Activated CD8-positive, alpha-beta memory T cell treated with anti-CD3 and anti-CD28 coated beads, Interleukin-2, amount 50 U/mL, for 1 hour (primary cell): ENCODE measurements around the gene VPS13D.
A peak's percentile ranks its signal among the peaks of the same experiment; 100 is the strongest.
"Not testable (repeated sequence)": the region's sequence is repeated elsewhere in the genome, so short reads cannot be mapped to it uniquely, and the experiment has no call there.

Experiments
- DNase-seq: peaks from one replicate; pipeline ENCODE4 v3.0.0-alpha.2; 2020; ENCODE audit errors: extremely low read depth

VPS13D gene

GRCh38 chr1:12468323-12468722 is 238.5 kb downstream of the VPS13D start:
- DNase-seq = no peak

- no peak for DNase-seq
These were observed 239.7 kb downstream of the VPS13D start for GRCh38 chr1:12469493-12469892.

- DNase-seq = no peak
These were observed 240.2 kb downstream of the VPS13D start for GRCh38 chr1:12469990-12470389.

GRCh38 chr1:12470916-12471315 is 241.1 kb downstream of the VPS13D start:
- DNase-seq = not testable (repeated sequence)

GRCh38 chr1:12472156-12472797 is 242.4 kb downstream of the VPS13D start:
- no peak for DNase-seq

GRCh38 chr1:12472798-12473551 is 243.1 kb downstream of the VPS13D start:
- DNase-seq = peak; percentile 50

- DNase-seq = no peak
These were observed 243.9 kb downstream of the VPS13D start for GRCh38 chr1:12473596-12474362.

GRCh38 chr1:12475101-12475500 is 245.3 kb downstream of the VPS13D start:
- no peak for DNase-seq

- no peak for DNase-seq
These were observed 245.7 kb downstream of the VPS13D start for GRCh38 chr1:12475530-12475934.

- DNase-seq = no peak
These were observed 246.1 kb downstream of the VPS13D start for GRCh38 chr1:12475947-12476346.

GRCh38 chr1:12477314-12477713 is 247.5 kb downstream of the VPS13D start:
- no peak for DNase-seq

GRCh38 chr1:12477936-12478611 is 248.2 kb downstream of the VPS13D start:
- no peak for DNase-seq

- DNase-seq = no peak
These were observed 248.8 kb downstream of the VPS13D start for GRCh38 chr1:12478612-12478985.

- DNase-seq = no peak
These were observed 249.5 kb downstream of the VPS13D start for GRCh38 chr1:12479311-12479710.

GRCh38 chr1:12480041-12480440 is 250.2 kb downstream of the VPS13D start:
- no peak for DNase-seq

GRCh38 chr1:12480748-12481362 is 251.0 kb downstream of the VPS13D start:
- no peak for DNase-seq

- DNase-seq = no peak
These were observed 252.1 kb downstream of the VPS13D start for GRCh38 chr1:12481928-12482327.

GRCh38 chr1:12482988-12483387 is 253.2 kb downstream of the VPS13D start:
- no peak for DNase-seq

GRCh38 chr1:12485231-12486058 is 255.6 kb downstream of the VPS13D start:
- DNase-seq = no peak

GRCh38 chr1:12486059-12486341 is 256.2 kb downstream of the VPS13D start:
- no peak for DNase-seq

- no peak for DNase-seq
These were observed 256.7 kb downstream of the VPS13D start for GRCh38 chr1:12486401-12487005.
